Testis (tissue), 3 donors: Measurements from ENCODE around the gene CHRD. TPM values are rescaled to one million over a fixed set of nuclear protein-coding genes. Genes with fewer than 3 reads are reported as not detected.
"Not testable (repeated sequence)": the region's sequence is repeated elsewhere in the genome, so short reads cannot be mapped to it uniquely, and the experiment has no call there.

ENCODE experiments used
- DNase-seq: peaks from one replicate; pipeline ENCODE4 v3.0.0-alpha.2; 2019
- H3K27ac ChIP-seq, 2 donors: fragments of 200-600 bp; sonication (generic); one replicate each; pipeline ENCODE4 v1.5.1; 2019
- H3K27me3 ChIP-seq: fragments of 200-600 bp; sonication (generic); one replicate; pipeline ENCODE4 v1.5.1; 2019
- H3K36me3 ChIP-seq: fragments of 200-600 bp; sonication (generic); one replicate; pipeline ENCODE4 v1.5.1; 2017; ENCODE audit warnings: low read depth; ENCODE audit errors: missing control alignments
- H3K4me1 ChIP-seq: fragments of 200-600 bp; sonication (generic); one replicate; pipeline ENCODE4 v1.5.1; 2019
- H3K4me3 ChIP-seq, 2 donors: fragments of 200-600 bp; sonication (generic); one replicate each; pipeline ENCODE4 v1.5.1; 2017 to 2019
- H3K9me3 ChIP-seq: fragments of 200-600 bp; sonication (generic); one replicate; pipeline ENCODE4 v1.5.1; 2017
- POLR2A ChIP-seq: fragments of 450-650 bp; IDR thresholded peaks from one replicate; pipeline ENCODE4 v1.6.1; 2017; ENCODE audit warnings: antibody characterized with exemption, mild to moderate bottlenecking, moderate library complexity
- WGBS, 2 donors: methylation state at CpG; one replicate each; pipeline ENCODE4 v1.1.5; 2018; 5-methylcytosine and 5-hydroxymethylcytosine counted together
- intact Hi-C: fragments of 100-400 bp; cut with DNase I; formaldehyde crosslinking; loops from one replicate; pipeline ENCODE4 v1.15.1; 2023; ENCODE audit warnings: low total_unique reads
- polyA plus RNA-seq: library from polyadenylated mRNA; stranded (reverse); fragments of 350-450 nt; fragmentation: Illumina TruSeq; extraction: RNeasy Lipid Tissue Mini Kit (QIAGEN cat#74804); gene quantifications from one replicate; pipeline ENCODE4 v1.2.3, GENCODE V29; 2014; ENCODE audit warnings: low read depth, low replicate concordance; ENCODE audit not compliant: insufficient read depth
- total RNA-seq, 2 donors: library from RNA; depleted of rRNA; stranded (reverse); fragments of >200 nt; gene quantifications; one replicate each; pipeline ENCODE4 v1.2.3, GENCODE V29; 2016
- TF ChIP-seq, protein P1 (sequence below), 3 experiments: fragments of 450-650 bp in 2 of 3; fragments of 200-600 bp in 1 of 3; sonication (generic) in 1 of 3; IDR thresholded peaks; one replicate each; pipeline ENCODE4 v1.5.1; 2016 to 2019; ENCODE audit warnings: antibody characterized with exemption in 3 of 3, mild to moderate bottlenecking in 2 of 3, moderate library complexity in 1 of 3

Gene CHRD
- total and polyA plus RNA-seq, 3 donors from 2014 or later, result 3.5 to 4.3 (median 4.3) TPM

DNA sequence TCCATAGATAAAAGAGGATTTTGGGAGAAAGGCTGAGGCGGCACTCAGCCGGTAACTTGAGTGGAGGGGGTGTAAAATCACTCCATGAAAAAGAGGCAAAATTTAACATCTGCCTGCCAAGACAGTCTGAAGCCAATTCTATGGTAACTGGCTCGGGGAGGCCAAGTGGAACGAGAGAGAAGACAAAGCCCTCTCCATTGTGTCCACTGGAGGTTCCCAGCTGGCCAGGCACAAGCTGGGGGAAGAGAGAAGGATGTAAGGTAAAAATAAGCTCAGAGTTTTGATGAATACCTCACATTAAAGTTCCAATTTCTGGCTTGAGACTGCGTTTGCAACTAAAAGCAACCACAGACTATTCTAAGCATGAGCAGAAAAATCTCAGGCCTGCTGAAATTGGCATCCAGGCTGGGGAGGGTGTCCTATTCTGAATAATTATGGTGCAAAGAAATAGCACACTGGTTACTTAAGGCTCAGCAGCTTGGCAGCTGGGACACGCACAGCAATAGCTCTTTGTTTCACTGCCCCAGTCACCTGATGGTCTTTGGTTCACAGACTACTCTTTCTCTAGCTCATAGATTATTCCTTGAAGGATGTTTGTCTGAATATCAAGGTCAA is 48.8 kb downstream of the CHRD start:
- Histone ChIP-seq H3K36me3 (no peaks in the 10 kb centered on the region), H3K4me3 (no peak overlapping the region), H3K9me3 (no peaks in the 10 kb centered on the region), H3K27ac (no peak overlapping the region), H3K27me3 (no peaks in the 10 kb centered on the region), H3K4me1 (no peaks in the 10 kb centered on the region)
- intact Hi-C loops, result no loop called here
- no peak for DNase-seq
- TF ChIP-seq, protein P1, sequence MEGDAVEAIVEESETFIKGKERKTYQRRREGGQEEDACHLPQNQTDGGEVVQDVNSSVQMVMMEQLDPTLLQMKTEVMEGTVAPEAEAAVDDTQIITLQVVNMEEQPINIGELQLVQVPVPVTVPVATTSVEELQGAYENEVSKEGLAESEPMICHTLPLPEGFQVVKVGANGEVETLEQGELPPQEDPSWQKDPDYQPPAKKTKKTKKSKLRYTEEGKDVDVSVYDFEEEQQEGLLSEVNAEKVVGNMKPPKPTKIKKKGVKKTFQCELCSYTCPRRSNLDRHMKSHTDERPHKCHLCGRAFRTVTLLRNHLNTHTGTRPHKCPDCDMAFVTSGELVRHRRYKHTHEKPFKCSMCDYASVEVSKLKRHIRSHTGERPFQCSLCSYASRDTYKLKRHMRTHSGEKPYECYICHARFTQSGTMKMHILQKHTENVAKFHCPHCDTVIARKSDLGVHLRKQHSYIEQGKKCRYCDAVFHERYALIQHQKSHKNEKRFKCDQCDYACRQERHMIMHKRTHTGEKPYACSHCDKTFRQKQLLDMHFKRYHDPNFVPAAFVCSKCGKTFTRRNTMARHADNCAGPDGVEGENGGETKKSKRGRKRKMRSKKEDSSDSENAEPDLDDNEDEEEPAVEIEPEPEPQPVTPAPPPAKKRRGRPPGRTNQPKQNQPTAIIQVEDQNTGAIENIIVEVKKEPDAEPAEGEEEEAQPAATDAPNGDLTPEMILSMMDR (IDR thresholded peaks at IDR 0.05), result no peak
- no peak for TF ChIP-seq POLR2A
- 53 to 54% methylated on average over 6 of the region's 6 CpGs for WGBS, 2 donors

DNA sequence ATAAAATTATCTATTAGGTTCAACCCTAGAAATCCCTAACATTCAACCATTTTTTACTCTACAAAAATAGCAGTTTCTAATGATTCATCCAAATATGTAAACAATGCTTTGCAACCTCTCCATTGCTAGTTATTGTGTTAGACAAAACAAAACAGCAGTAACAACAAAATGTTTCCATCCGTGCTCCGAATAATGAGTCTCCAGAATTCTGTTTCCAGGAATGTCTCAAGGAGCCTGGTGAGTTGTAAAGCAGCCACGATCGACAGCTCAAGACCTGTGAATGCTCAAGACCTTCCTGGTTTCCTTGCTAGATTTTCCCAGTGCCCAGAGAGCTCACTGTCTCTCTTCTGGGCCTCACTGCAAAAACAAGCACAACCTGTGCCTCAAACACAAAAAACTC is 49.9 kb downstream of the CHRD start:
- H3K9me3 ChIP-seq, result no peaks in the 10 kb centered on the region
- intact Hi-C loops, result no loop called here
- no peaks in the 10 kb centered on the region for H3K4me1 ChIP-seq
- no peak for DNase-seq
- no peak overlapping the region for H3K4me3 ChIP-seq
- H3K36me3 ChIP-seq, result no peaks in the 10 kb centered on the region
- no peak overlapping the region for H3K27ac ChIP-seq
- WGBS, 2 donors, result 68 to 81% methylated on average over 4 of the region's 4 CpGs
- TF ChIP-seq, protein P1 (IDR thresholded peaks at IDR 0.05), result no peak
- no peak for TF ChIP-seq POLR2A
- H3K27me3 ChIP-seq, result no peaks in the 10 kb centered on the region

DNA sequence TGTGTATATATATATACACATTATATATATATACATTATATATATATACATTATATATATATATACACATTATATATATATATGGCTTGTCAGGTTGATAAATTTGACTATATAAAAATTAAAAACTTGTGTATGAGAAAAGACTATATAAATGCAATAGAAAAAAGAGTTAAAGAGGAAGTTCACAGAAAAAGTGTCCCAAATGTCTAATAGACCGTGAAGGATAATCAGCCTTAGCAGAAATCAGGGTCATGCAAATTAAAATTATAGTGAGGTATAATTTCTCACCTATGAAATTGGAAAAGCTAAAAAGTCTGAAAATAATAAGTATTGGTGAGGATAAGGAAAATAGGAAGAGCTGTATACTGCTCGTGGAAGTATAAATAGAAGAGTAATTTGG is 51.1 kb downstream of the CHRD start:
- Histone ChIP-seq H3K9me3 (no peaks in the 10 kb centered on the region), H3K4me1 (no peaks in the 10 kb centered on the region)

DNA sequence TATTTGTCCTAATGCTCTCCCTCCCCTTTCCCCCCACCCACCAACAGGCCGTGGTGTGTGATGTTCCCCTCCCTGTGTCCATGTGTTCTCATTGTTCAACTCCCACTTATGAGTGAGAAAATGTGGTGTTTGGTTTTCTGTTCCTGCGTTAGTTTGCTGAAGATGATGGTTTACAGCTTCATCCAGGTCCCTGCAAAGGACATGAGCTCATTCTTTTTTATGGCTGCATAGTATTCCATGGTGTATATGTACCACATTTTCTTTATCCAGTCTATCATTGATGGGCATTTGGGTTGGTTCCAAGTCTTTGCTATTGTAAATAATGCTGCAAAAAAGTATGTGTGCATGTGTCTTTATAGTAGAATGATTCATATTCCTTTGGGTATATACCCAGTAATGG is 53.3 kb downstream of the CHRD start:
- H3K36me3 ChIP-seq, H3K9me3 ChIP-seq, intact Hi-C loops, H3K4me3 ChIP-seq, H3K27me3 ChIP-seq, DNase-seq, H3K4me1 ChIP-seq, H3K27ac ChIP-seq: not testable (repeated sequence)
- 71 to 76% methylated on average over 2 of the region's 2 CpGs for WGBS, 2 donors

More for the DNA sequence above, 51.1 kb downstream of the CHRD start:
- intact Hi-C loops, result no loop called here
- DNase-seq, result no peak
- no peak overlapping the region for H3K4me3 ChIP-seq
- no peaks in the 10 kb centered on the region for H3K36me3 ChIP-seq
- H3K27me3 ChIP-seq, result no peaks in the 10 kb centered on the region
- WGBS, 2 donors, result 88 to 90% methylated on average over 2 of the region's 2 CpGs
- no peak overlapping the region for H3K27ac ChIP-seq
- TF ChIP-seq, protein P1 (IDR thresholded peaks at IDR 0.05), result no peak
- no peak for TF ChIP-seq POLR2A

DNA sequence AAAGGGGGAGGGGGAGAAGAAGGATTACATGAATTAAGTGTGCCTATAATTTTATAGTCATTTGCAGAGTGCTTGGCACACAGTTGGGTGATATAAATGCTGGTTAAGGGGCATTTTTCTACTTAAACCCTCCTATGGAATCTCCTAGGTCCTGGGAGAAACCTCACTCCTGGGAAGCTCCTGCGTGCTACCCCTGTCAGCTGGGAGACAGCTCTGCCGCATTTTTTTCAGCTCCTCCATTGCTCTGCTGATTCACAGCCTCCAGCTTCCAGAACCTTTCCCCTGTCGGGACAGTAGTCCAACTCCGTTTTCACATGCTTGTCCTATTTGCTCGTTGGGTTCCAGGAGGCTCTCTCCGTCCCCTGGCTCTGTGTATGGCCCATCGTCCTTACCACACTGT is 59.2 kb downstream of the CHRD start:
- Histone ChIP-seq H3K27me3 (no peaks in the 10 kb centered on the region), H3K9me3 (no peaks in the 10 kb centered on the region), H3K4me3 (no peak overlapping the region), H3K36me3 (no peaks in the 10 kb centered on the region), H3K4me1 (no peaks in the 10 kb centered on the region), H3K27ac (no peak overlapping the region)
- TF ChIP-seq, protein P1 (IDR thresholded peaks at IDR 0.05), result no peak
- no peak for TF ChIP-seq POLR2A
- intact Hi-C loops, result no loop called here
- DNase-seq, result no peak
- WGBS, 2 donors, result 68 to 78% methylated on average over 7 of the region's 7 CpGs

Other genes with a start within 250 kb of the CHRD start
- 10 to 100 TPM; 37.2 to 48.1 TPM for gene EIF2B5, start 244.7 kb upstream of the CHRD start, total RNA-seq
- 36.7 TPM for gene EIF2B5, start 244.7 kb upstream of the CHRD start, polyA plus RNA-seq
- 10 to 100 TPM; 80.5 to 86.8 TPM for gene DVL3, start 224.7 kb upstream of the CHRD start, total RNA-seq
- gene DVL3, start 224.7 kb upstream of the CHRD start, polyA plus RNA-seq, result 53.7 TPM
- gene AP2M1, start 205.2 kb upstream of the CHRD start, total RNA-seq, result 100 to 1,000 TPM; 238 to 334 TPM
- 346 TPM for gene AP2M1, start 205.2 kb upstream of the CHRD start, polyA plus RNA-seq
- 100 to 1,000 TPM; 111 to 115 TPM for gene ABCF3, start 193.9 kb upstream of the CHRD start, total RNA-seq
- gene ABCF3, start 193.9 kb upstream of the CHRD start, polyA plus RNA-seq, result 69.3 TPM
- gene VWA5B2, start 150.5 kb upstream of the CHRD start, total RNA-seq, result 10 to 100 TPM; 13.8 to 17.6 TPM
- gene VWA5B2, start 150.5 kb upstream of the CHRD start, polyA plus RNA-seq, result 2.5 TPM
- gene ALG3, start 131.1 kb upstream of the CHRD start, total RNA-seq, result 10 to 100 TPM; 79.4 to 91.7 TPM
- 58.7 TPM for gene ALG3, start 131.1 kb upstream of the CHRD start, polyA plus RNA-seq
- 10 to 100 TPM; 10.2 to 15.0 TPM for gene EEF1AKMT4, start 130.4 kb upstream of the CHRD start, total RNA-seq
- gene EEF1AKMT4, start 130.4 kb upstream of the CHRD start, polyA plus RNA-seq, result 16.9 TPM
- under 1 TPM in 1 of 2 donors, not detected in 1; 0.24 TPM for gene CAMK2N2, start 118.5 kb upstream of the CHRD start, total RNA-seq
- 0.40 TPM for gene CAMK2N2, start 118.5 kb upstream of the CHRD start, polyA plus RNA-seq
- gene ECE2, start 104.0 kb upstream of the CHRD start, total RNA-seq, result 1 to 10 TPM; 1.4 TPM
- 1.1 TPM for gene ECE2, start 104.0 kb upstream of the CHRD start, polyA plus RNA-seq
- 100 to 1,000 TPM; 289 to 339 TPM for gene PSMD2, start 80.8 kb upstream of the CHRD start, total RNA-seq
- gene PSMD2, start 80.8 kb upstream of the CHRD start, polyA plus RNA-seq, result 379 TPM
- 100 to 1,000 TPM; 295 TPM for gene EIF4G1, start 65.4 kb upstream of the CHRD start, total RNA-seq
- 255 TPM for gene EIF4G1, start 65.4 kb upstream of the CHRD start, polyA plus RNA-seq
- gene FAM131A, start 42.5 kb upstream of the CHRD start, total RNA-seq, result 10 to 100 TPM; 75.9 to 77.2 TPM
- 28.1 TPM for gene FAM131A, start 42.5 kb upstream of the CHRD start, polyA plus RNA-seq
- 100 to 1,000 TPM in 1 of 2 donors, 10 to 100 TPM in 1; 98.2 to 118 TPM for gene CLCN2, start 18.4 kb upstream of the CHRD start, total RNA-seq
- gene CLCN2, start 18.4 kb upstream of the CHRD start, polyA plus RNA-seq, result 46.7 TPM
- gene POLR2H, start 18.3 kb upstream of the CHRD start, total RNA-seq, result 10 to 100 TPM; 65.0 to 76.4 TPM
- 72.2 TPM for gene POLR2H, start 18.3 kb upstream of the CHRD start, polyA plus RNA-seq
- under 1 TPM; 0.71 to 0.93 TPM for gene THPO, start 1.8 kb upstream of the CHRD start, total RNA-seq
- gene THPO, start 1.8 kb upstream of the CHRD start, polyA plus RNA-seq, result 7.6 TPM
- 1 to 10 TPM; 2.0 to 2.3 TPM for gene EPHB3, start 181.7 kb downstream of the CHRD start, total RNA-seq
- 2.6 TPM for gene EPHB3, start 181.7 kb downstream of the CHRD start, polyA plus RNA-seq